ENCODE data around the gene TBX1. TPM values are rescaled to one million over a fixed set of nuclear protein-coding genes. Genes with fewer than 3 reads are reported as not detected.

Gene TBX1
- total RNA-seq, 1 experiment from 2014 or later, result 12.8 TPM

DNA sequence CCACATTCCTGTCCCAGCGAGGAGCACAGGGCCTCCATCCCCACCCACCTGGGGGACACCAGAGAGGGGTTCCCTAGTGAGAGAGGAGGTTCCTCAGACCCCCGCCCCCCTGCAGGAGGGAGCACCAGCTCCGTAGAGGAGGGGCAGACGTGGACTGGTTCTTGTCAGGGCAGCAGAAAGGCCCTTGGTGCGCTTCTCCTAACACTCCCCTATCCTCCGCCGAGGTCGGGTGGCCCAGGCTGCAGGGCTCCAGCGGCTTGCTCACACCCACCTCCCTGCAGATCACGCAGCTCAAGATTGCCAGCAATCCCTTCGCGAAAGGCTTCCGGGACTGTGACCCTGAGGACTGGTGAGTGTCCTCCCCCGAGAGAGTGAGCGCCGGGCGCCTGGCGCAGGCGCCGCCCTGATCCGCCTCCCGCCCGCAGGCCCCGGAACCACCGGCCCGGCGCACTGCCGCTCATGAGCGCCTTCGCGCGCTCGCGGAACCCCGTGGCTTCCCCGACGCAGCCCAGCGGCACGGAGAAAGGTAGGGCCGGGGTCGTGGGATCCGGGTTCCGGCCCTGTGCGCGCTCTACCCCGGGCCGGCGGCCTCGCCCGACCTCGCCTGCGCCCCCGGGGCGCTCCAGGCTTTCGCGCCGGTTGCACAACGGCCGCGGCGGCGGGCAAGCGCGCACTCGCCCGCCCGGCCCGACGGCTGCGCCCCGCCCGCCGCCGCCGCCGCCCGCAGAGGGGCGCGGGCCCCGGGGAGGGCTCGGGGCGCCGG, 5.1 kb downstream of the TBX1 start:
- DNase-seq (ENCODE audit: low spot score) (peak; percentile 48), ATAC-seq (peak; percentile 10)
- 0 out of 2 replicates have a peak, but pooled peaks have one; percentile 27 for TF ChIP-seq ZNF423 (CRISPR knock-in tag; IDR thresholded peaks at IDR 0.05)
- TF ChIP-seq, protein P1, sequence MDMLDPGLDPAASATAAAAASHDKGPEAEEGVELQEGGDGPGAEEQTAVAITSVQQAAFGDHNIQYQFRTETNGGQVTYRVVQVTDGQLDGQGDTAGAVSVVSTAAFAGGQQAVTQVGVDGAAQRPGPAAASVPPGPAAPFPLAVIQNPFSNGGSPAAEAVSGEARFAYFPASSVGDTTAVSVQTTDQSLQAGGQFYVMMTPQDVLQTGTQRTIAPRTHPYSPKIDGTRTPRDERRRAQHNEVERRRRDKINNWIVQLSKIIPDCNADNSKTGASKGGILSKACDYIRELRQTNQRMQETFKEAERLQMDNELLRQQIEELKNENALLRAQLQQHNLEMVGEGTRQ (CRISPR knock-in tag; IDR thresholded peaks at IDR 0.05), result no peak
- peak; percentile 74; the same call in 1 of the 2 replicates for TF ChIP-seq ZNF263 (CRISPR knock-in tag; IDR thresholded peaks at IDR 0.05; ENCODE audit: low read depth)
- no peak overlapping the region for H3K27ac Mint-ChIP-seq
- ChIA-PET POLR2A (interaction anchor here (0.6 to 1.3 kb wide), 2 partner anchors 10 to 46 kb away, joined by 3 read pairs; no protein-coding TSS in a partner anchor), CTCF (interaction anchor here (1.4 to 5.4 kb wide), 8 partner anchors 11 to 144 kb away, joined by 3 to 44 read pairs (median 5); partner anchors contain the start of gene GP1BB)
- H3K9me3 Mint-ChIP-seq, result no peaks in the 10 kb centered on the region
- H3K36me3 Mint-ChIP-seq, result no peaks in the 10 kb centered on the region
- H3K4me1 Mint-ChIP-seq, result peaks cover 30% of the 10 kb centered on the region
- peaks cover 87% of the 10 kb centered on the region for H3K27me3 Mint-ChIP-seq (ENCODE audit: low read depth)
- peak overlapping the region; percentile 60 for H3K4me3 Mint-ChIP-seq

DNA sequence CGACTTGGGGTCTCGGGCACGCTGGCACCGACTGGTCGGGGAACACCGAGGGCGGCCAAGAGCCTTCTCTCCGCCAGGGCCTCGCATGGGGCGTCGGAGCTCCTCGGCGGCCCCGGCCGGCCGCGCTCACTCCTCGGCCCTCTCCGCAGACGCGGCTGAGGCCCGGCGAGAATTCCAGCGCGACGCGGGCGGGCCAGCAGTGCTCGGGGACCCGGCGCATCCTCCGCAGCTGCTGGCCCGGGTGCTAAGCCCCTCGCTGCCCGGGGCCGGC, 5.6 kb downstream of the TBX1 start:
- Mint-ChIP-seq H3K4me1 (peaks cover 30% of the 10 kb centered on the region), H3K27ac (no peak overlapping the region), H3K27me3 (ENCODE audit: low read depth) (peaks cover 91% of the 10 kb centered on the region), H3K4me3 (no peak overlapping the region), H3K36me3 (no peaks in the 10 kb centered on the region), H3K9me3 (no peaks in the 10 kb centered on the region)
- ChIA-PET POLR2A (no interaction called here), CTCF (interaction anchor here (1.4 to 5.4 kb wide), 7 partner anchors 11 to 144 kb away, joined by 3 to 44 read pairs (median 6); partner anchors contain the start of gene GP1BB)
- DNase-seq (ENCODE audit: low spot score) (peak; percentile 41), ATAC-seq (peak; percentile 1; the same call in 1 of the 2 replicates)
- no peak for TF ChIP-seq ERG (CRISPR knock-in tag; IDR thresholded peaks at IDR 0.05)
- TF ChIP-seq ZNF232 (CRISPR knock-in tag; IDR thresholded peaks at IDR 0.05), result no peak
- no peak for TF ChIP-seq SMAD3 (CRISPR knock-in tag; IDR thresholded peaks at IDR 0.05; ENCODE audit: borderline replicate concordance)
- TF ChIP-seq NR3C1 (CRISPR knock-in tag; conservative IDR thresholded peaks at IDR 0.05; ENCODE audit: low read depth), result no peak
- TF ChIP-seq MLX (CRISPR knock-in tag; IDR thresholded peaks at IDR 0.05), result no peak
- no peak for TF ChIP-seq ARID4B (CRISPR knock-in tag; IDR thresholded peaks at IDR 0.05; ENCODE audit: borderline replicate concordance)
- TF ChIP-seq EMX1 (CRISPR knock-in tag; IDR thresholded peaks at IDR 0.05), result no peak

GRCh38 chr22:19766511-19767426, 6.2 kb downstream of the TBX1 start:
- peak; percentile 73 for DNase-seq (ENCODE audit: low spot score)
- ChIA-PET POLR2A (no interaction called here), CTCF (interaction anchor here (0.6 to 5.4 kb wide), 5 partner anchors 12 to 231 kb away, joined by 3 to 44 read pairs (median 4); partner anchors contain the start of gene GP1BB)
- Mint-ChIP-seq H3K4me3 (peak overlapping the region; percentile 44), H3K27ac (no peak overlapping the region), H3K36me3 (no peaks in the 10 kb centered on the region), H3K4me1 (peaks cover 27% of the 10 kb centered on the region), H3K27me3 (ENCODE audit: low read depth) (peaks cover 90% of the 10 kb centered on the region), H3K9me3 (no peaks in the 10 kb centered on the region)
- peak; percentile 21 for ATAC-seq
- TF ChIP-seq ETV6 (CRISPR knock-in tag; IDR thresholded peaks at IDR 0.05) (0 out of 2 replicates have a peak, but pooled peaks have one; percentile 27), CTCF (IDR thresholded peaks at IDR 0.05) (peak; percentile 30), TP53 (CRISPR knock-in tag; IDR thresholded peaks at IDR 0.05) (no peak), MLX (CRISPR knock-in tag; IDR thresholded peaks at IDR 0.05) (no peak)

Measured in WTC11 (cell line).